C4-2B (cell line): ENCODE data around the gene FAM53B.

ENCODE experiments used
- CTCF ChIP-seq: fragments of 450-650 bp; conservative IDR thresholded peaks from 2 replicates; pipeline ENCODE4 v1.5.1; 2017; ENCODE audit warnings: mild to moderate bottlenecking
- ZFX ChIP-seq: fragments of 450-650 bp; IDR thresholded peaks from 2 replicates; pipeline ENCODE4 v1.6.1; 2017

- no peak for TF ChIP-seq CTCF
- no peak for TF ChIP-seq ZFX
These were observed 81.0 kb downstream of the FAM53B start for GRCh38 chr10:124663228-124663627.
